HT1080 (cell line): Measurements from ENCODE around the gene FOSL2. TPM values are rescaled to one million over a fixed set of nuclear protein-coding genes. Genes with fewer than 3 reads are reported as not detected.

ENCODE experiments used
- small RNA-seq: library from RNA; depleted of rRNA; stranded (forward); fragments of <200 nt; gene quantifications from one replicate; pipeline ENCODE3, GENCODE V24; 2014
- total RNA-seq: library from RNA; depleted of rRNA; stranded (reverse); fragments of >200 nt; shearing (Covaris generic); gene quantifications from 2 replicates; pipeline ENCODE4 v1.2.3, GENCODE V29; 2014; rRNA removed

Gene FOSL2
- total RNA-seq, 1 experiment from 2014 or later, result 73.5 TPM

Small RNA genes lying within 50 kb of the gene (small RNA-seq; reads per million reads assigned to genes)
- gene AC104695.3 (not detected), gene SNRPGP7 (not detected)

Other genes with a start within 250 kb of the FOSL2 start
- gene PLB1, start 103.2 kb downstream of the FOSL2 start, total RNA-seq, result 1.2 and 1.8 TPM in 2 replicates